Measurements from ENCODE around the gene SZRD1.

DNA sequence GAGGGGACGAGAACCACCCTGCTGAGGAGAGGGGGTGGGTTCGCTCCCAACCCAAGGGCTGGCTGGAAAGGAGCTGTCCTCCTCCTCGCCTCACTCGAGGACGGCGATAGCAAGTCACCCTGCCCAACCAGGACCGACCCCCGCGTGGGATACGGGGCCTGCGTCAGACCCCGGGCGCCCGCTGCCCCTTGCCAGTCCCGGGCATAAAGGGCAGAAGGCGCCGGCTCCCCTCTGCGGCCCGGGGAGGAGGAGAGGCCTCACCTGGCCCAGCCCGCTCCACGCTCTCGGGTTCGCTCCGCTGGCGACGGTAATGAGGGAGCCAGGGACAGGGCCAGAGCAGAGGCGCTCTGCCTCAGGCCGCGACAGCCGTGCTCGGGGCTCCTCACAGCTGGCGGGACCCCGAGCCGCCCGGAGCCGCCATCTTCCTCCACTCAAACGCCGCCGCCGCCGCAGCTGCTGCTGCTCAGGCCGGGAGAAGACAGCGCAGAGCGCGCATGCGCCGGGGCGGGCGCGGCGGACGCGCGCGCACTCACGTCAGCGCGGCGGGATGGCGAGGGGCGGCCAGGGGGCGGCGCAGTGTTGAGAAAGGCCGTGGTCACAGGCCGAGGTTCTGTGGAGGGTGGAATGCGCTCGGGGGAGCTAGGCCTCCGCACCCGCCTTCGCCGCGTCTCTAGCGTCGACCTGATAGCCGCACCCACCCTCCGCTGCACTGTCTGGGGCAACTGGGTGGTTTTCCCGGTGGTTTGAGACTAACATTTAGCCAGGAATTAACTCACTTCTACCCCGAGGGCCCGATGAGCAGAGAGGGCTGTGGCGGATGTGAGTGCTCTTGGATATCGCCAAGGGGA is 14.8 kb upstream of the SZRD1 start, which contains the start of gene FBXO42:
- peak; percentile 36 to 50 for TF ChIP-seq CTCF (IDR thresholded peaks at IDR 0.05; ENCODE audit: extremely low read depth in 1 of 2, insufficient read depth in 1 of 2, low read depth in 1 of 2, low read length in 2 of 2)
- TF ChIP-seq POLR2A (IDR thresholded peaks at IDR 0.05; ENCODE audit: low read depth, low read length) = peak; percentile 80

All from endothelial cell of umbilical vein (primary cell).